Immature natural killer cell (primary cell): ENCODE results near the gene OTX2. TPM values are rescaled to one million over a fixed set of nuclear protein-coding genes. Genes with fewer than 3 reads are reported as not detected.

Experiments
- DNase-seq, 3 donors: peaks; one replicate each; pipeline ENCODE4 v3.0.0; 2022; ENCODE audit warnings: mixed read lengths in 1 of 3
- H3K27ac Mint-ChIP-seq, 6 donors: one replicate each; pipeline ENCODE4 v1.8.0; 2020; ENCODE audit warnings: mixed read lengths in 6 of 6, mild to moderate bottlenecking in 5 of 6, inconsistent platforms in 4 of 6, moderate library complexity in 3 of 6
- H3K27me3 Mint-ChIP-seq, 3 donors: one replicate each; pipeline ENCODE4 v1.8.0; 2020 to 2021; ENCODE audit warnings: low read depth in 3 of 3, mild to moderate bottlenecking in 3 of 3, mixed read lengths in 3 of 3, moderate library complexity in 3 of 3, inconsistent platforms in 1 of 3
- H3K36me3 Mint-ChIP-seq, 3 donors: one replicate each; pipeline ENCODE4 v1.8.0; 2020; ENCODE audit warnings: mixed read lengths in 3 of 3, inconsistent platforms in 2 of 3, mild to moderate bottlenecking in 2 of 3
- H3K4me1 Mint-ChIP-seq, 2 donors: one replicate each; pipeline ENCODE4 v1.8.0; 2020; ENCODE audit warnings: inconsistent platforms in 2 of 2, mild to moderate bottlenecking in 2 of 2, mixed read lengths in 2 of 2, moderate library complexity in 1 of 2
- H3K4me3 Mint-ChIP-seq, 5 donors: one replicate each; pipeline ENCODE4 v1.8.0; 2020; ENCODE audit warnings: mild to moderate bottlenecking in 5 of 5, mixed read lengths in 5 of 5, inconsistent platforms in 3 of 5, moderate library complexity in 3 of 5
- H3K9me3 Mint-ChIP-seq, 6 donors: one replicate each; pipeline ENCODE4 v1.8.0; 2020; ENCODE audit warnings: mild to moderate bottlenecking in 6 of 6, mixed read lengths in 6 of 6, inconsistent platforms in 4 of 6, moderate library complexity in 3 of 6
- polyA plus RNA-seq, 3 donors: library from polyadenylated mRNA; unstranded; fragments of 300-500 nt; fragmentation: Illumina TruSeq; gene quantifications; one replicate each; pipeline ENCODE4 v1.2.3, GENCODE V29; 2021

The OTX2 gene
- polyA plus RNA-seq, 3 donors from 2014 or later = not detected

- Mint-ChIP-seq H3K36me3 (peaks cover 5 to 13% (median 8%) of the 10 kb centered on the region in 3 donors), H3K9me3 (peaks cover 13 to 55% (median 19%) of the 10 kb centered on the region in 6 donors), H3K4me1 (peaks cover 0 to 12% of the 10 kb centered on the region in 2 donors), H3K27ac (no peak overlapping the region), H3K4me3 (peak overlapping the region in 1 of 5 donors; percentile 46), H3K27me3 (peaks cover 38 to 59% (median 59%) of the 10 kb centered on the region in 3 donors)
- no peak for DNase-seq
Measured at GRCh38 chr14:56808383-56809269, 1.7 kb downstream of the OTX2 start.

- peaks cover 5 to 10% (median 8%) of the 10 kb centered on the region in 3 donors for H3K36me3 Mint-ChIP-seq
- peaks cover 0 to 12% of the 10 kb centered on the region in 2 donors for H3K4me1 Mint-ChIP-seq
- H3K9me3 Mint-ChIP-seq = peaks cover 9 to 49% (median 19%) of the 10 kb centered on the region in 6 donors
- peaks cover 42 to 57% (median 56%) of the 10 kb centered on the region in 3 donors for H3K27me3 Mint-ChIP-seq
- peak overlapping the region in 1 of 5 donors; percentile 46 for H3K4me3 Mint-ChIP-seq
- no peak overlapping the region for H3K27ac Mint-ChIP-seq
- DNase-seq = no peak
Measured at GRCh38 chr14:56808110-56808382, 2.2 kb downstream of the OTX2 start.

- Mint-ChIP-seq H3K4me1 (peaks cover 0 to 12% of the 10 kb centered on the region in 2 donors), H3K27ac (no peak overlapping the region), H3K4me3 (peak overlapping the region in 1 of 5 donors; percentile 49), H3K36me3 (peaks cover 5 to 10% (median 8%) of the 10 kb centered on the region in 3 donors), H3K9me3 (peaks cover 9 to 51% (median 19%) of the 10 kb centered on the region in 6 donors), H3K27me3 (peaks cover 42 to 56% (median 52%) of the 10 kb centered on the region in 3 donors)
- DNase-seq = no peak
Measured at GRCh38 chr14:56807386-56808109, 2.7 kb downstream of the OTX2 start.

GRCh38 chr14:56806760-56807159 lies 3.5 kb downstream of the OTX2 start:
- H3K4me1 Mint-ChIP-seq = peaks cover 0 to 12% of the 10 kb centered on the region in 2 donors
- peaks cover 5 to 13% (median 8%) of the 10 kb centered on the region in 3 donors for H3K36me3 Mint-ChIP-seq
- H3K27ac Mint-ChIP-seq = no peak overlapping the region
- no peak for DNase-seq
- H3K27me3 Mint-ChIP-seq = peaks cover 42 to 60% (median 52%) of the 10 kb centered on the region in 3 donors
- H3K9me3 Mint-ChIP-seq = peaks cover 9 to 56% (median 21%) of the 10 kb centered on the region in 6 donors
- no peak overlapping the region for H3K4me3 Mint-ChIP-seq

GRCh38 chr14:56805992-56806727 lies 4.1 kb downstream of the OTX2 start:
- peaks cover 9 to 56% (median 21%) of the 10 kb centered on the region in 6 donors for H3K9me3 Mint-ChIP-seq
- H3K36me3 Mint-ChIP-seq = peaks cover 5 to 13% (median 8%) of the 10 kb centered on the region in 3 donors
- peaks cover 0 to 12% of the 10 kb centered on the region in 2 donors for H3K4me1 Mint-ChIP-seq
- H3K27me3 Mint-ChIP-seq = peaks cover 42 to 64% (median 52%) of the 10 kb centered on the region in 3 donors
- DNase-seq = no peak
- H3K27ac Mint-ChIP-seq = no peak overlapping the region
- H3K4me3 Mint-ChIP-seq = peak overlapping the region in 1 of 5 donors; percentile 3

DNA sequence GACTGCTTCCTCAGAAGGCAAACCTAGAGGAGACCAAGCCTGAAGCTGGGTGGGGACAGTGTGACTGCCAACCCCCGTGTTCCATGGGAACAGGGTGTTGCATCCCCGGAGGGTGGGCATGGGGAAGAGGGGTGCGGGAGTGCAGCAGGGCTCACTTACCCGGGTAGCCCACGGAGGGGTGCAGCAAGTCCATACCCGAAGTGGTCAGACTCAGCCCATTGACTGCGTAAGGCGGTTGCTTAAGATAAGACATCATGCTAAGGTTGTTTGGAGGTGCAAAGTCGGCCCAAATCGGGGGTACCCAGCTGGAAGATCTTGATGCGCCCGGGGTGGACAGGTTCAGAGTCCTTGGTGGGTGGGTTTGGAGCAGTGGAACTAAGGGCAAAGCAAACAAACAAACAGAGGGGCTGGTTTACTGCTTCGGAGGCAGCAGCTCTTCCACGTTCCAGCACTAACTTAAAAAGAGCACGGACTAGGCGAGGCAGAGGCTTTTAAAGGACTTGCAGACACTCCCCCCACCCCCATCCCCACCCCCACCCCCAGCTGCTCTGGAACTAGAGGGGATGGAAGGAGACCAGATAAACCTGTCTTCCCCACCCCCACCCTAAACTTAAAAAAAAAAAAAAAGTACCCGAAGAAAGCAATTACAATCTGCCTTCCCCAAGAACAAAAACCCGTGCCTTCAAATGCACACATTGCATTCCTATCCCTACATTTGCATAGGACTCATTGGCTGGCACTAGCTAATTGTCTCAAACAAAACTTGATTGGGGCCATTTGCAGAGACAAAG lies 4.9 kb downstream of the OTX2 start:
- Mint-ChIP-seq H3K4me3 (peak overlapping the region in 1 of 5 donors; percentile 3), H3K9me3 (peaks cover 9 to 52% (median 23%) of the 10 kb centered on the region in 6 donors), H3K4me1 (peaks cover 0 to 12% of the 10 kb centered on the region in 2 donors), H3K27me3 (peaks cover 40 to 64% (median 46%) of the 10 kb centered on the region in 3 donors), H3K27ac (no peak overlapping the region), H3K36me3 (peaks cover 5 to 13% (median 8%) of the 10 kb centered on the region in 3 donors)
- no peak for DNase-seq

DNA sequence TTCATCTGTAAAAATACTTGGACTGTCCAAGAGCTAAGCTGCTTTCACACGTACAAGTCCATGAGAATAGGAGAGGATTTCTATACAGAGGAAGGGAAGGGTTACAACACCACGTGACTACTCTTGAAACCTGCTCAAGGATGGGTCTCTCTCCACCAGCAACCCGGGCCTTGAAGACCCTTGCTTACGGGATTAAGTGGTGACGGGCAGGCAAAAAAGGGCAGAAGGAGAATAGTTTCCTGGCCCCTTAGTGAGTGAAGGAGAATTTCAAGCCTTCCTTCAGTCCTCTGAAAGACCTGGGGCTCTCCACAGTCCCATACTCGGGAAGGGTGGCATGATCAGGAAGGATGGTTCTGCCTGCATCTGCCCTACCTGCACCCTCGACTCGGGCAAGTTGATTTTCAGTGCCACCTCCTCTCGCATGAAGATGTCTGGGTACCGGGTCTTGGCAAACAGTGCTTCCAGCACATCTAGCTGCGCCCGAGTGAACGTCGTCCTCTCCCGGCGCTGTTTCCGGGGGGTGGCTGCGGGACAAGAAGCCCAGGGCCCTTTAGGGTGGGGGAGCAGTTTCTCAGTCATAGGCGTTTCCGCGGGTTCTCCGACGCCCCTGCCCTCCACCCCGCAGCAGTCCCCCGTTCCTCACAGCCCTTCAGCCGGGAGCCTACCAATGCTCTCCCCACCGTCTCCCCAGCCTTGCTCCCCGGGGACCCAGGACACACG lies 6.3 kb downstream of the OTX2 start:
- H3K9me3 Mint-ChIP-seq = peaks cover 6 to 45% (median 18%) of the 10 kb centered on the region in 6 donors
- H3K27ac Mint-ChIP-seq = no peak overlapping the region
- H3K4me3 Mint-ChIP-seq = no peak overlapping the region
- peaks cover 5 to 8% (median 7%) of the 10 kb centered on the region in 3 donors for H3K36me3 Mint-ChIP-seq
- no peak for DNase-seq
- H3K4me1 Mint-ChIP-seq = peaks cover 0 to 12% of the 10 kb centered on the region in 2 donors
- H3K27me3 Mint-ChIP-seq = peaks cover 32 to 64% (median 40%) of the 10 kb centered on the region in 3 donors

GRCh38 chr14:56801920-56802319 lies 8.4 kb downstream of the OTX2 start:
- H3K4me1 Mint-ChIP-seq = peaks cover 3 to 6% of the 10 kb centered on the region in 2 donors
- H3K4me3 Mint-ChIP-seq = no peak overlapping the region
- H3K36me3 Mint-ChIP-seq = peaks cover 4 to 7% (median 5%) of the 10 kb centered on the region in 3 donors
- H3K9me3 Mint-ChIP-seq = peaks cover 6 to 38% (median 14%) of the 10 kb centered on the region in 6 donors
- no peak overlapping the region for H3K27ac Mint-ChIP-seq
- H3K27me3 Mint-ChIP-seq = peaks cover 25 to 60% (median 31%) of the 10 kb centered on the region in 3 donors
- DNase-seq = no peak

GRCh38 chr14:56799343-56799645 lies 11.0 kb downstream of the OTX2 start:
- Mint-ChIP-seq H3K4me1 (peaks cover 0 to 3% of the 10 kb centered on the region in 2 donors), H3K4me3 (no peak overlapping the region), H3K9me3 (peaks cover 6 to 32% (median 10%) of the 10 kb centered on the region in 6 donors), H3K27me3 (peaks cover 15 to 55% (median 29%) of the 10 kb centered on the region in 3 donors), H3K27ac (no peak overlapping the region), H3K36me3 (peaks cover 0 to 4% (median 3%) of the 10 kb centered on the region in 3 donors)
- DNase-seq = no peak

DNA sequence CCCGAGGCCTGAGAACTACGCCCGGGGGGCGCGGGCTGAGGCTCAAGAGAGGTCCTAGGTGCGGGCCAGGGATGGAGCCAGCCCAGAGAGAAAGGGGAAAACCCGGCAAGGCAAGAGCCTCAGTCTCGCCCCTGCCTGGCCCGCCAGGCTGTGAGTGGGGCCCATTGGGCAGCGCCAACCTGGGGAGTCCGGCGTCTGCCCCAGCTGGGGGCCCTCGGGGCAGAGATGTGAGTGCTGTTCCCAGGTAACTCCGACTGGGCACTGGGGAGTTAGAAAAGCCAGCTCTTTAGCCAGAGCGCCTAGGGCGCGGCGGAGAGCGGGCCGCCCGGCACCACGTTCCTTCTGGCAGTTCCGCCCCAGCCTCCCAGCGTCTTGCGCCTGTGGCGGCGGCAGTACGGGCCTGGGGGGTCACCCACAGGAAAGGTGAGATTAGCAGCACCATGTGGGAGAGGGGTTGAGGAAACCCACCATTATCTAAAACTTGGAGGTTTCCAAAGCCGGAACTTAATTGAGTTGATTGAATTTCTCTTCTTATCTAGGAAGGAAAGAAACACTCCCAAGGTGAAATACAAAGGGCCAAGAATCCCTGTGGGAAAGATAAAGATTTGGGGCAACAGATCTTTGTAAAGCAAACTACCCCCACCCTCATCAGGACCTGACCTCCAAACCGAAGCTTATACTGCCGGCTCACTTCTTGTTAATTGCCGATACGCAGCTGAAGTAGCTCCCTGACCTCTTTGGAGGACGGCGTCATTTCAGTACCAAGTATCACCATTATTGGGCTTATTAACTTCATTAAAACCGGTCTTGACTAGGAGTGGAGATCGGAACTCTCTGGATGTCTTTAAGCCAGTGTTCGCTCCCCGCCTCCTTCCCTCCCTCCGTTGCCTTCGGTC lies 11.6 kb downstream of the OTX2 start:
- Mint-ChIP-seq H3K4me3 (no peak overlapping the region), H3K27ac (no peak overlapping the region), H3K36me3 (peaks cover 0 to 4% (median 3%) of the 10 kb centered on the region in 3 donors), H3K27me3 (peaks cover 12 to 54% (median 32%) of the 10 kb centered on the region in 3 donors), H3K4me1 (peaks cover 0 to 3% of the 10 kb centered on the region in 2 donors), H3K9me3 (peaks cover 8 to 36% (median 10%) of the 10 kb centered on the region in 6 donors)
- DNase-seq = no peak

- no peak for DNase-seq
- Mint-ChIP-seq H3K4me3 (no peak overlapping the region), H3K27ac (no peak overlapping the region), H3K9me3 (peaks cover 11 to 44% (median 14%) of the 10 kb centered on the region in 6 donors), H3K4me1 (peaks cover 0 to 3% of the 10 kb centered on the region in 2 donors), H3K36me3 (peaks cover 0 to 4% (median 3%) of the 10 kb centered on the region in 3 donors), H3K27me3 (peaks cover 17 to 53% (median 33%) of the 10 kb centered on the region in 3 donors)
Measured at GRCh38 chr14:56797569-56798446, 12.5 kb downstream of the OTX2 start.
